Activated naive CD4-positive, alpha-beta T cell treated with anti-CD3 and anti-CD28 coated beads, Interleukin-2, amount 50 U/mL, for 24 hours (primary cell): ENCODE data around the gene ADGB.
"Not testable (repeated sequence)": the region's sequence is repeated elsewhere in the genome, so short reads cannot be mapped to it uniquely, and the experiment has no call there.

Experiments used
- H3K27ac Mint-ChIP-seq: one replicate; pipeline ENCODE4 v1.8.0; 2021; ENCODE audit warnings: mild to moderate bottlenecking, mixed read lengths
- H3K27me3 Mint-ChIP-seq: one replicate; pipeline ENCODE4 v1.8.0; 2021; ENCODE audit warnings: mixed read lengths
- H3K36me3 Mint-ChIP-seq: one replicate; pipeline ENCODE4 v1.8.0; 2021; ENCODE audit warnings: mixed read lengths
- H3K4me1 Mint-ChIP-seq: one replicate; pipeline ENCODE4 v1.8.0; 2021; ENCODE audit warnings: mixed read lengths
- H3K4me3 Mint-ChIP-seq: one replicate; pipeline ENCODE4 v1.8.0; 2021; ENCODE audit warnings: mild to moderate bottlenecking, mixed read lengths
- H3K9me3 Mint-ChIP-seq: one replicate; pipeline ENCODE4 v1.8.0; 2021; ENCODE audit warnings: mixed read lengths

The ADGB gene

GRCh38 chr6:146770275-146770964, 171.6 kb downstream of the ADGB start:
- Mint-ChIP-seq H3K27ac (no peak overlapping the region), H3K36me3 (no peaks in the 10 kb centered on the region), H3K4me3 (peak overlapping the region; percentile 81), H3K4me1 (peaks cover 25% of the 10 kb centered on the region), H3K9me3 (no peaks in the 10 kb centered on the region), H3K27me3 (no peaks in the 10 kb centered on the region)

DNA sequence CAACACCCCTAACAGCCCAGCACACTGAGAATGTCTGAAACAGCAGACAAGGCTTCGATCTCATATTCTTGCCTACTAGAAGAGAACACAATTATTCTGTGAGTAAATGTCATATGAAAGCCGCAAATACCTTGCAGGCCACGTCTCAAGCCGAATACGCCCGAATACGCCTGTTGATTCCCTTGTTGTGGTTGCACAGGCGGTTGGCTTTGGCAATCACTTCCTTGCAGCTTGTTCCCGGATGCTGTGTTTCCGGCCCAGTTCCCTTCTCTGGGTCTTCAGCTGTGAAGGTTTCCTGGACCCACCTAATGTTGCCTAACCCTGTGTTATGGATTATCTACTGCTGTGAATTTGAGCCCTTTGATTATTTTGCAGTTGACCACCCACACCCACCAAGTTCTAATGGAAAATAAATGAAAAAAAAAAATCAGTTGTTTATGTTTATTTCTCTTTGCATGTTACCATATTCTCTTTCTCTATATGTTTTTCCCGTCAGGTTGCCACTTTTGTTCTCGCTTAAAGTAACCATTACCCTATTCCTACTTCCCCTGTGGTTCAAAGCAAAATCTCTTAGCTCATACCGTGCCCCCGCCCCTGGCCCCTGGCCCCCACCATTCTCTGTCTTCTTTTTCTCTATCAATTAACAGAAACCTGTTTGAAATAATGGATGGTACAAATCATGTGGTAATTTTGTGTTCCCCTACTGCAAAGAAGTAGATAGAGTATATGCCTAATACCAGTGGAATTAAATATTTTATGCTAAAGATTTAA, 172.4 kb downstream of the ADGB start:
- H3K9me3 Mint-ChIP-seq, result no peaks in the 10 kb centered on the region
- no peak overlapping the region for H3K27ac Mint-ChIP-seq
- no peaks in the 10 kb centered on the region for H3K27me3 Mint-ChIP-seq
- H3K4me3 Mint-ChIP-seq, result peak overlapping the region; percentile 81
- H3K36me3 Mint-ChIP-seq, result no peaks in the 10 kb centered on the region
- H3K4me1 Mint-ChIP-seq, result peaks cover 25% of the 10 kb centered on the region

- H3K36me3 Mint-ChIP-seq, result no peaks in the 10 kb centered on the region
- H3K27me3 Mint-ChIP-seq, result no peaks in the 10 kb centered on the region
- H3K4me1 Mint-ChIP-seq, result peaks cover 19% of the 10 kb centered on the region
- H3K27ac Mint-ChIP-seq, result no peak overlapping the region
- H3K4me3 Mint-ChIP-seq, result no peak overlapping the region
- H3K9me3 Mint-ChIP-seq, result no peaks in the 10 kb centered on the region
Observed at GRCh38 chr6:146775220-146775619, 176.4 kb downstream of the ADGB start.

DNA sequence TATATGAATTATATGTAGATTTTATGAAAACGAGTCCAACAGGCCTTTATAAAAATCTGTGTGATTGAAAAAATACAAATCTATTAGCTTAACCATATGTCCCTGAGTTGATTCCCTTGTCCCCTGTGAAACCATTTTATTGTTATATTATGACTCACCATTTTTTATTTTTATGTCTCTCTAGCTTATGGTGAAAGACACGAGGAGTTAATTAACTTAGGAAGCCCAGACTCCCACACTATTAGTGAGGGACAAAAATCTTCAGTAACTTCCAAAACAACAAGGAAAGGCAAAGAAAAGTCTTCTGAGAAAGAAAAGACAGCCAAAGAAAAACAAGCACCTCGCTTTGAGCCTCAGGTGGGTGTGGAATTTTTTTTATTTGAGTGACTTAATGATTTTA, 183.1 kb downstream of the ADGB start:
- Mint-ChIP-seq H3K4me1 (no peaks in the 10 kb centered on the region), H3K36me3 (no peaks in the 10 kb centered on the region), H3K27ac (no peak overlapping the region), H3K27me3 (no peaks in the 10 kb centered on the region), H3K4me3 (no peak overlapping the region), H3K9me3 (no peaks in the 10 kb centered on the region)

- Mint-ChIP-seq H3K27ac (no peak overlapping the region), H3K9me3 (no peaks in the 10 kb centered on the region), H3K4me3 (no peak overlapping the region), H3K4me1 (no peaks in the 10 kb centered on the region), H3K27me3 (no peaks in the 10 kb centered on the region), H3K36me3 (no peaks in the 10 kb centered on the region)
Observed at GRCh38 chr6:146785001-146785585, 186.3 kb downstream of the ADGB start.

- H3K9me3 Mint-ChIP-seq, result no peaks in the 10 kb centered on the region
- no peak overlapping the region for H3K27ac Mint-ChIP-seq
- H3K36me3 Mint-ChIP-seq, result no peaks in the 10 kb centered on the region
- H3K4me3 Mint-ChIP-seq, result no peak overlapping the region
- no peaks in the 10 kb centered on the region for H3K27me3 Mint-ChIP-seq
- no peaks in the 10 kb centered on the region for H3K4me1 Mint-ChIP-seq
Observed at GRCh38 chr6:146787876-146788508, 189.2 kb downstream of the ADGB start.

GRCh38 chr6:146790561-146791091, 191.9 kb downstream of the ADGB start:
- H3K27me3 Mint-ChIP-seq, result peaks cover 3% of the 10 kb centered on the region
- no peak overlapping the region for H3K27ac Mint-ChIP-seq
- H3K36me3 Mint-ChIP-seq, result no peaks in the 10 kb centered on the region
- H3K9me3 Mint-ChIP-seq, result no peaks in the 10 kb centered on the region
- no peaks in the 10 kb centered on the region for H3K4me1 Mint-ChIP-seq
- H3K4me3 Mint-ChIP-seq, result no peak overlapping the region

DNA sequence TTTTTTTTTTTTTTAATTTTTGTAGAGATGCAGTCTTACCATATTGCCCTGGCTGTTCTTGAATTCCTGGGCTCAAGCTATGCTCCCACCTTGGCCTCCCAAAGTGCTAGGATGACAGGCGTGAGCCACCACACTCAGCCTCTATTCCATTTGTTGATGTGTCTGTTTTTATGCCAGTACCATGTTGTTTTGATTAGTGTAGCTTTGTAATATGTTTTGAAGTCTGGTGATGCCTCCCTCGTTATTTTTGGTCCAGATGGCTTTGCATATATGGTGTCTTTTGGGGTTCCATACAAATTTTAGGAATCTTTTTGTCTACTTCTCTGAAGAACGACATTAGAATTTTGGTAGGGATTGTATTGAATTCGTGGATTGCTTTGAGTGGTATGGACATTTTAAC, 193.2 kb downstream of the ADGB start:
- Mint-ChIP-seq H3K4me1 (no peaks in the 10 kb centered on the region), H3K27ac (no peak overlapping the region), H3K4me3 (no peak overlapping the region), H3K36me3 (no peaks in the 10 kb centered on the region), H3K27me3 (peaks cover 3% of the 10 kb centered on the region), H3K9me3 (no peaks in the 10 kb centered on the region)

DNA sequence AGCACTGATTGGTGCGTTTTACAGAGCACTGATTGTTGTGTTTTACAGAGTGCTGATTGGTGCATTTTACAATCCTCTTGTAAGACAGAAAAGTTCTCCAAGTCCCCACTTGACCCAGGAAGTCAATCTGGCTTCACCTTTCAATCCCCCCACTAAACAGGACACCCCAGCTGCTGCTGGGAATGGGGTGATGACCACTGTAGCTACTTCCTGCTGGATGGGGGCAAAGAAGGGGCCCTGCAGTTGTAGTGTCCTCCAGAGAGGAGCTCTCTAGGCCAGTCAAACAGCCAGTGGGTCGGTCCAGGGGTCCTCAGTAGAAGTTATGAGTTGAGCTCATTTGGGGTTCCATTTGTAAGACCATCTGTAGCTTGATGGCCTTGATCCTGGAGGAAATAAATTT, 194.4 kb downstream of the ADGB start:
- not testable (repeated sequence) for H3K27ac Mint-ChIP-seq, H3K36me3 Mint-ChIP-seq, H3K4me1 Mint-ChIP-seq, H3K27me3 Mint-ChIP-seq, H3K9me3 Mint-ChIP-seq, H3K4me3 Mint-ChIP-seq

DNA sequence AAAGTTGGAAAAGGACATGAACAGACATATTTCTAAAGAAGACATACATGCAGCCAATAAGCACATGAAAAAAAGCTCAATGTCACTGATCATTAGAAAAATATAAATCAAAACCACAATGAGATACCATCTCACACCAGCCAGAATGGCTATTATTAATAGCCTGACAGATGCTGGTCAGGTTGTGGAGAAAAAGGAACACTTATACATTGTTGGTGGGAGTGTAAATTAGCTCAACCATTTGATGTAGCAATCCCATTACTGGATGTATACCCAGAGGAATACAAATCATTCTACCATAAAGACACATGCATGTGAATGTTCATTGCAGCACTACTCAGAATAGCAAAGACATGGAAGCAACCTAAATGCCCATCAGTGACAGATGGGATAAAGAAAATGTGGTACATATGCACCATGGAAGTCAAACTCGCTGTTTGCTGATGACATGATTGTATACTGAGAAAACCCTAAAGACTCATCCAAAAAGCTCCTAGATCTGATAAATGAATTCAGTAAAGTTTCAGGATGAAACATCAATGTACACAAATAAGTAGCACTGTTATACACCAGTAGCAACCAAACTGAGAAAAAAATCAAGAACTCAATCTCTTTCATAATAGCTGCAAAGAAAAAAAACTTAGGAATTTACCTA, 196.8 kb downstream of the ADGB start:
- no peak overlapping the region for H3K27ac Mint-ChIP-seq
- no peaks in the 10 kb centered on the region for H3K4me1 Mint-ChIP-seq
- peaks cover 3% of the 10 kb centered on the region for H3K27me3 Mint-ChIP-seq
- no peaks in the 10 kb centered on the region for H3K36me3 Mint-ChIP-seq
- H3K9me3 Mint-ChIP-seq, result no peaks in the 10 kb centered on the region
- no peak overlapping the region for H3K4me3 Mint-ChIP-seq

GRCh38 chr6:146803167-146803566, 204.4 kb downstream of the ADGB start:
- not testable (repeated sequence) for H3K4me1 Mint-ChIP-seq, H3K4me3 Mint-ChIP-seq, H3K9me3 Mint-ChIP-seq, H3K36me3 Mint-ChIP-seq, H3K27me3 Mint-ChIP-seq, H3K27ac Mint-ChIP-seq

GRCh38 chr6:146803601-146804000, 204.8 kb downstream of the ADGB start:
- no peaks in the 10 kb centered on the region for H3K4me1 Mint-ChIP-seq
- no peaks in the 10 kb centered on the region for H3K9me3 Mint-ChIP-seq
- no peak overlapping the region for H3K4me3 Mint-ChIP-seq
- no peaks in the 10 kb centered on the region for H3K36me3 Mint-ChIP-seq
- H3K27me3 Mint-ChIP-seq, result no peaks in the 10 kb centered on the region
- no peak overlapping the region for H3K27ac Mint-ChIP-seq

DNA sequence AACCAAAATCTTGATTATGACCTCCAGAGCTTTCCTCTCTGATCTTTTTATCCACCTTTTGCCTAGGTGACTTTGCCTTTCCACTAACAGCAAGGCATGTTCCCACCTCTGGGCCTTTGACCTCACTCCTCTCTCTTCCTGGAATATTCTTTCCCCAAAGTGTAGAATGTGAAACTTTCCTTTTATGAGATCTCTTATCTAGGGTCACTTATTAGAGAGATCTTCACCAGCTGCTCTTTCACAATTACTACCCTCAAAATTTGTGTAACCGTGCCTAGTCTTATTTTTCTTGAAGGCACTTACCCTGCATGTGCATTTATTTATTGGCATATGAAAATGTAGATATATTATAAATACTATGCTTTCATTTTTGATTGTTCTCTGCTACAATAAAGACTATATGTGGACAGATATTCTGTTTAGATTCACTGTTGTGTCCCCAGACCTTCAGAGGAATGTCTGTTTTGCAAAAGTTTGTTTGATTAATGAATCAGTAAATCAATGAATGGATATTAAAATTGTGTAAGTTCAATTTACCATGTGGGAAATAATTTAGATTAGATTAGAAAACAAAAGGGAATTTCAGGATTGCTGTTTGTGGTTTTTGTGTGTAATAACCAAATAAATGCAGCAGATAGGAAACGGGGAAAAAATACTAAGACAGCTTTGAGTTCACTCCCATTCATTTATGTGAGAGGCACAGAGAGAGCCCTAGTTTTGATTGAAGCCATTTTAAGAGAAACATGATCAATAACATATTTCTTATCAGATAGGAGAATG, 207.0 kb downstream of the ADGB start:
- Mint-ChIP-seq H3K4me3 (no peak overlapping the region), H3K27me3 (no peaks in the 10 kb centered on the region), H3K27ac (no peak overlapping the region), H3K9me3 (no peaks in the 10 kb centered on the region), H3K36me3 (no peaks in the 10 kb centered on the region), H3K4me1 (no peaks in the 10 kb centered on the region)

DNA sequence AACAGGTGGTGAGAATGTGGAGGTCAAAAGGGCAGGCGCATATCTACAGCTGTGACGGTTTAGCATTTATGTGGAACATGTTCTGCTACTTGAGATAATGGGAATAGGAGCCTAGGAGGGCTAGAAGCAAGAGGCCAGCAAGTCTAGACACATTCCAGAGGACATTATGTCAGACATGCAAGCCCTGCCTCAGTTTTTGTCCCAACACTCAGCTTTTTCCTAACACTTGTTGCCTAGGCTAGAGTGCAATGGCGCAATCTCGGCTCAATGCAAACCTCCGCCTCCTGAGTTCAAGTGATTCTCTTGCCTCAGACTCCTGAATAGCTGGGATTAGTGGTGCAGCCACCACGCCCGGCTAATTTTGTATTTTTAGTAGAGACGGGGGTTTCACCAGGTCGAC, 210.2 kb downstream of the ADGB start:
- not testable (repeated sequence) for H3K27me3 Mint-ChIP-seq, H3K36me3 Mint-ChIP-seq, H3K4me3 Mint-ChIP-seq, H3K9me3 Mint-ChIP-seq, H3K4me1 Mint-ChIP-seq, H3K27ac Mint-ChIP-seq

DNA sequence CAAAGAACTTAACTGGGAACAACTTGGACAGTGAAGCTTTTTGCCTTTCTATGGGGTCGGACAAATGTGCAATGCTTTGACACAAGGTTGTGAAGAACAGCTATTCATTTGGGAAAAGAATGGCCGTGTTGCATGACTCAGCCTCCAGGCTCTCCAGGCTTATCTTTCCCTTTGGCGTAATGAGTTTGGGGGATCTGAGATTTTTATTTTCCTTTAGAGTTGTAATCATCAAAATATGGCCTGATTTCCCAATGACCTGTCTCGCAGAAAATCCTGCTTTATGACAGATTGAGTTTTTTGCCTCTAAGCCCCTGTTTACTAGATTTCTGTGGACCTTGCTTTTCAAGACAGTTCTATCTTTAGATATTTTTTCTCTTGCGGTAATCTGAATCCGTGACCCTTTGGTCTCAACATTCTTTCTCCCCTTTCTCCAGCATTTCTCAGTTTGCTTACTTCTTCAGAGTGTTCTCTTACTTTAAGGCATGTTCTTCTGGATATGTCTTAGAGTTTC, 214.1 kb downstream of the ADGB start:
- H3K9me3 Mint-ChIP-seq, H3K27me3 Mint-ChIP-seq, H3K4me1 Mint-ChIP-seq, H3K4me3 Mint-ChIP-seq, H3K27ac Mint-ChIP-seq, H3K36me3 Mint-ChIP-seq: not testable (repeated sequence)
